Right lobe of liver (tissue), 6 donors: ENCODE results near the gene FOXP2. TPM values are rescaled to one million over a fixed set of nuclear protein-coding genes. Genes with fewer than 3 reads are reported as not detected.

Experiments
- ATAC-seq, 4 donors: fragments of 200-7000 bp; cut with Tn5 transposase; one replicate each; pipeline ENCODE4 v1.9.1; 2020; ENCODE audit warnings: mild to moderate bottlenecking in 4 of 4, moderate library complexity in 4 of 4
- DNase-seq, 3 donors: peaks; one replicate each; pipeline ENCODE4 v3.0.0-alpha.2; 2020
- H3K27ac ChIP-seq, 3 donors: fragments of 200-600 bp; one replicate each; pipeline ENCODE4 v1.8.0; 2022
- H3K27me3 ChIP-seq, 2 donors: fragments of 200-600 bp; one replicate each; pipeline ENCODE4 v1.8.0; 2022
- H3K36me3 ChIP-seq, 4 donors: fragments of 200-600 bp; sonication (generic) in 1 of 4; one replicate each; pipeline versions ENCODE4 v1.5.1 to v1.8.0; 2017 to 2022; ENCODE audit warnings: control low read depth in 1 of 4
- H3K4me1 ChIP-seq, 4 donors: fragments of 200-600 bp; sonication (generic) in 1 of 4; one replicate each; pipeline versions ENCODE4 v1.5.1 to v1.8.0; 2017 to 2022; ENCODE audit warnings: control low read depth in 1 of 4
- H3K4me3 ChIP-seq, 3 donors: fragments of 200-600 bp; one replicate each; pipeline ENCODE4 v1.8.0; 2022
- H3K9me3 ChIP-seq, 4 donors: fragments of 200-600 bp; sonication (generic) in 1 of 4; one replicate each; pipeline versions ENCODE4 v1.5.1 to v1.8.0; 2017 to 2022; ENCODE audit warnings: control low read depth in 1 of 4
- CTCF ChIP-seq, 4 donors: fragments of 200-600 bp in 3 of 4; fragments of 450-650 bp in 1 of 4; IDR thresholded peaks; one replicate each; pipeline versions ENCODE4 v1.5.1 to v1.8.0; 2016 to 2022; ENCODE audit warnings: antibody characterized with exemption in 4 of 4, mild to moderate bottlenecking in 2 of 4
- POLR2A ChIP-seq: fragments of 450-650 bp; IDR thresholded peaks from one replicate; pipeline ENCODE4 v1.6.1; 2017; ENCODE audit warnings: antibody characterized with exemption, mild to moderate bottlenecking
- WGBS: methylation state at CpG from one replicate; pipeline ENCODE4 v1.1.6; 2018; ENCODE audit warnings: low coverage, low lambda C conversion rate; ENCODE audit not compliant: insufficient coverage; ENCODE audit errors: missing lambda C conversion rate; 5-methylcytosine and 5-hydroxymethylcytosine counted together
- intact Hi-C, 2 donors: fragments of 100-400 bp; cut with DNase I; formaldehyde crosslinking; loops; one replicate each; pipeline versions ENCODE4 v1.11.2 to v1.14.1; 2022
- total RNA-seq, 6 experiments: library from RNA; depleted of rRNA in 2 of 6; stranded (reverse); fragments of >200 nt in 2 of 6; fragmentation: NEBNext Ultra II Directional in 3 of 6; extraction: Animal tissue kit (Norgen Biotek cat#: 25700) in 3 of 6; gene quantifications; one replicate each; pipeline versions ENCODE4 v1.1.0 to v1.2.4, GENCODE V29; 2016 to 2023
- donor health status: DM: no; HTN: yes; CAD: no.
- donor health status: DM: no; HTN: no; CAD: no.
- donor health status: DM: no; HTN: no; CAD: no.
- donor health status: DM: no; HTN: yes; CAD: no.
- donor health status: DM: no; HTN: yes; CAD: no.

The FOXP2 gene
- total RNA-seq, 6 experiments from 2014 or later = 2.9 to 8.3 (median 4.4) TPM

- Histone ChIP-seq H3K27me3 (no peaks in the 10 kb centered on the region), H3K4me1 (no peaks in the 10 kb centered on the region), H3K27ac (no peak overlapping the region), H3K36me3 (peaks cover 0 to 6% (median 0%) of the 10 kb centered on the region in 4 donors), H3K4me3 (no peak overlapping the region), H3K9me3 (no peaks in the 10 kb centered on the region)
- no peak for TF ChIP-seq POLR2A
- TF ChIP-seq CTCF (IDR thresholded peaks at IDR 0.05) = no peak
- DNase-seq = no peak
- WGBS = 89% methylated on average over 6 of the region's 6 CpGs
- ATAC-seq = no peak
- intact Hi-C loops = no loop called here
Measured at GRCh38 chr7:114691605-114692004, 277.0 kb downstream of the FOXP2 start.

GRCh38 chr7:114695182-114695581 is 280.6 kb downstream of the FOXP2 start:
- ATAC-seq (no peak), DNase-seq (no peak)
- Histone ChIP-seq H3K27ac (no peak overlapping the region), H3K27me3 (no peaks in the 10 kb centered on the region), H3K4me1 (no peaks in the 10 kb centered on the region), H3K9me3 (no peaks in the 10 kb centered on the region), H3K36me3 (peaks cover 0 to 2% (median 0%) of the 10 kb centered on the region in 4 donors), H3K4me3 (no peak overlapping the region)
- intact Hi-C loops = no loop called here
- TF ChIP-seq CTCF (IDR thresholded peaks at IDR 0.05) (no peak), POLR2A (no peak)
- 89% methylated on average over 4 of the region's 4 CpGs for WGBS

- no peak for DNase-seq
- Histone ChIP-seq H3K9me3 (no peaks in the 10 kb centered on the region), H3K4me1 (no peaks in the 10 kb centered on the region), H3K4me3 (no peak overlapping the region), H3K27ac (no peak overlapping the region), H3K36me3 (no peaks in the 10 kb centered on the region), H3K27me3 (no peaks in the 10 kb centered on the region)
- no peak for ATAC-seq
- TF ChIP-seq POLR2A (no peak), CTCF (IDR thresholded peaks at IDR 0.05) (no peak)
- 87% methylated on average over 3 of the region's 3 CpGs for WGBS
- intact Hi-C loops = no loop called here
Measured at GRCh38 chr7:114700247-114700928, 285.8 kb downstream of the FOXP2 start.

GRCh38 chr7:114703677-114704076 is 289.1 kb downstream of the FOXP2 start:
- Histone ChIP-seq H3K9me3 (no peaks in the 10 kb centered on the region), H3K27me3 (no peaks in the 10 kb centered on the region), H3K27ac (no peak overlapping the region), H3K36me3 (no peaks in the 10 kb centered on the region), H3K4me1 (no peaks in the 10 kb centered on the region), H3K4me3 (no peak overlapping the region)
- no peak for TF ChIP-seq POLR2A
- no peak for TF ChIP-seq CTCF (IDR thresholded peaks at IDR 0.05)
- WGBS = 48% methylated on average over 6 of the region's 6 CpGs
- ATAC-seq (peak in 2 of 4 donors; percentile 48 to 84), DNase-seq (peak in 1 of 3 donors; percentile 50)
- intact Hi-C loops = no loop called here
